Stimulated activated effector memory CD8-positive, alpha-beta T cell treated with anti-CD3 and anti-CD28 coated beads, Interleukin-12 subunit alpha, Interleukin-12 subunit beta, amount 100 ng/mL, for 72 hours (primary cell): ENCODE measurements around the gene MTA3.
"Not testable (repeated sequence)": the region's sequence is repeated elsewhere in the genome, so short reads cannot be mapped to it uniquely, and the experiment has no call there.

Experiments
- ATAC-seq: fragments of 150-1000 bp; cut with Tn5 transposase; 2 replicates; pipeline ENCODE4 v1.10.0; 2021
- DNase-seq, 2 donors: peaks; one replicate each; pipeline ENCODE4 v3.0.0; 2021 to 2022; ENCODE audit warnings: low spot score in 2 of 2
- H3K27ac Mint-ChIP-seq: one replicate; pipeline ENCODE4 v1.8.0; 2022; ENCODE audit warnings: mild to moderate bottlenecking, mixed read lengths
- H3K36me3 Mint-ChIP-seq: one replicate; pipeline ENCODE4 v1.8.0; 2022; ENCODE audit warnings: mild to moderate bottlenecking, mixed read lengths
- H3K4me1 Mint-ChIP-seq: one replicate; pipeline ENCODE4 v1.8.0; 2022; ENCODE audit warnings: mixed read lengths
- H3K4me3 Mint-ChIP-seq: one replicate; pipeline ENCODE4 v1.8.0; 2022; ENCODE audit warnings: mild to moderate bottlenecking, mixed read lengths
- H3K9me3 Mint-ChIP-seq: one replicate; pipeline ENCODE4 v1.8.0; 2022; ENCODE audit warnings: mixed read lengths

MTA3 gene

DNA sequence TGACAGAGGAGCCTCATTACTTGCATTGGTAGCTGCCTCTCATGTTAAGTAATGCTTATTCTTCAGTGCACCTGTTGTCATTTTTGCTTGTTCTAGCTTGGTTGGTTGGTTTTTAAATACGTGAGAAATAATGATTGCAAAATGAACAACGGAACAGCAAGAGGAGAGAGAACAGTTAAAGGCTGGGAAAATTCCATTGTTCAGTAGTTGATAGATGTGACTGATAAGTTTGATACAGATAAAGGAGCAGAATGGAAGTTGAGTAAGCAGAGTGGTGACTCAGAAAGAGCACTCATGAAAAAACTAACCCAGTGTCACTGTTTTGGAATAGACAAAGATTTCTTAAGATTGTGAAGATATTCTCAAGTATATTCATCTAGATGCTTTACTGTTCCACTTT lies 50.5 kb downstream of the MTA3 start:
- Mint-ChIP-seq H3K36me3 (peaks cover 26% of the 10 kb centered on the region), H3K4me1 (peaks cover 6% of the 10 kb centered on the region), H3K9me3 (no peaks in the 10 kb centered on the region), H3K4me3 (no peak overlapping the region), H3K27ac (no peak overlapping the region)
- ATAC-seq (peak; percentile 62), DNase-seq (no peak)

DNA sequence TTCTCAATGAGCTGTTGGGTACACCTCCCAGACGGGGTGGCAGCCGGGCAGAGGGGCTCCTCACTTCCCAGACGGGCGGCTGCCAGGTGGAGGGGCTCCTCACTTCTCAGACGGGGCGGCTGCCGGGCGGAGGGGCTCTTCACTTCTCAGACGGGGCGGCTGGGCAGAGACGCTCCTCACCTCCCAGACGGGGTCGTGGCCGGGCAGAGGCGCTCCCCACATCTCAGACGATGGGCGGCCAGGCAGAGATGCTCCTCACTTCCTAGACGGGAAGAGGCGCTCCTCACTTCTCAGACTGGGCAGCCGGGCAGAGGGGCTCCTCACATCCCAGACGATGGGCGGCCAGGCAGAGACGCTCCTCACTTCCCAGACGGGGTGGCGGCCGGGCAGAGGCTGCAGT lies 53.2 kb downstream of the MTA3 start:
- not testable (repeated sequence) for H3K27ac Mint-ChIP-seq, H3K36me3 Mint-ChIP-seq, H3K4me3 Mint-ChIP-seq, ATAC-seq, DNase-seq, H3K9me3 Mint-ChIP-seq, H3K4me1 Mint-ChIP-seq

DNA sequence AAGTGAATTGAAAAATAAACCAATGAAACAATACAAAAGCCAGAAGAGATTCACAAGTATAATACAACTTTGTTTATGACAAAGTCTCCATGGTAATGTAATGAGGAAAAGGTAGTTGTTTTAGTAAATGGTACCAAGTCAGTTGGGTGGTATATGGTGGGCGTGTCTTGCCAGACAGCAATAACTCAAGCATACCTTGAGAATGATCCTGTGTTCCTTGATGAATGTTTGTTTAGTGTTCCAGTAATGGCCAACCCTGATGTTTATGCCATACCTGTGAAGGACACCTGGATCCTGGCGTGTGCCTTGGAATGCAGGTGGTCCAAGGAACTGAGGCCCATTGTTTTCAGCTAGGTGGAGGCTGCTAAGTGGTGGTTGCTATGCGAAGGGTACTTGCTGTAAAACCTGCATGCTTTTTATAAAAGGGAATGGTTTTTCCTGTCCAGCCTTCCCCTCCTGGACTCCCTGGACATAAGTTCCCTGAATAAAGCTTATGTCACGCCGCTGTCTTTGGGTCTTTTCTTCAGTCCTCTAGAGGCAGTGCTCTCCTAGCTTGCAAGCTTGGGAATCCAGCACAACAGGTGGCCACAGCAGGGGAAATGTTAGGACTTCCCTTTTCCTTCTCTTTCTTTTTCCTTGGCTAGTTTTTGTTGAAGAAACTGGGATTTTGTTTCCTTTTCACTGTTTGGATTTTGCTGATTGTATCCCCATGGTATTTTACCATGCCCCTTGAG lies 54.7 kb downstream of the MTA3 start:
- no peak for ATAC-seq
- no peak for DNase-seq
- Mint-ChIP-seq H3K36me3 (peaks cover 3% of the 10 kb centered on the region), H3K4me3 (no peak overlapping the region), H3K4me1 (peaks cover 6% of the 10 kb centered on the region), H3K27ac (no peak overlapping the region), H3K9me3 (no peaks in the 10 kb centered on the region)

DNA sequence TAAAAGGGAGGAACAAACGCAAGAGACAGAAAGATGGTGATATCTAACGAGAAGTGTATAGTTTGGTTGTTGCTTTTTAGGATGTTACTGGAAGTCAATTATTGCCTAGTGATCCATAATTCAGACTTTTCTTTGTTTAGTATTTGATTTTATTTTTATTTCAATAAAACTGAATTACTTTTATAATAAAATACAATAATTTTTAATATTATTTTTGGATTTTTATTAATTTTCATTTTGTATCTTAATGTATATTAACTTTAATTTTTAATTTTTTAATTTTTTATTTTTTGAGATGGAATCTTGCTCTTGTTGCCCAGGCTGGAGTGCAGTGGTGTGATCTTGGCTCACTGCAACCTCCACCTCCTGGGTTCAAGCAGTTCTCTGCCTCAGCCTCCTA lies 55.6 kb downstream of the MTA3 start:
- peaks cover 2% of the 10 kb centered on the region for H3K4me1 Mint-ChIP-seq
- no peaks in the 10 kb centered on the region for H3K9me3 Mint-ChIP-seq
- no peak for DNase-seq
- no peak overlapping the region for H3K27ac Mint-ChIP-seq
- H3K4me3 Mint-ChIP-seq, result no peak overlapping the region
- ATAC-seq, result no peak
- H3K36me3 Mint-ChIP-seq, result no peaks in the 10 kb centered on the region

DNA sequence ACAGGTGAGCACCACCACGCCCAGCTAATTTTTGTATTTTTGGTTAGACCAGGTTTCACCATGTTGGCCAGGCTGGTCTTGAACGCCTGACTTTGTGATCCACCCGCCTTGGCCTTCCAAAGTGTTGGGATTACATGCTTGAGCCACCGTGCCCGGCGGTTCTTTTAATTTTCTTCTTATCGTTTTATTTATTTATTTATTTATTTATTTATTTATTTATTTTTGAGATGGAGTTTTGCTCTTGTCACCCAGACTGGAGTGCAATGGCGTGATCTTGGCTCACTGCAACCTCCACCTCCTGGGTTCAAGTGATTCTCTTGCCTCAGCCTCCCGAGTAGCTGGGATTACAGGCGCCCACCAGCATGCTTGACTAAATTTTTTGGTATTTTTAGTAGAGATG lies 59.6 kb downstream of the MTA3 start:
- not testable (repeated sequence) for H3K9me3 Mint-ChIP-seq, H3K36me3 Mint-ChIP-seq, H3K27ac Mint-ChIP-seq, DNase-seq, H3K4me3 Mint-ChIP-seq, H3K4me1 Mint-ChIP-seq, ATAC-seq

DNA sequence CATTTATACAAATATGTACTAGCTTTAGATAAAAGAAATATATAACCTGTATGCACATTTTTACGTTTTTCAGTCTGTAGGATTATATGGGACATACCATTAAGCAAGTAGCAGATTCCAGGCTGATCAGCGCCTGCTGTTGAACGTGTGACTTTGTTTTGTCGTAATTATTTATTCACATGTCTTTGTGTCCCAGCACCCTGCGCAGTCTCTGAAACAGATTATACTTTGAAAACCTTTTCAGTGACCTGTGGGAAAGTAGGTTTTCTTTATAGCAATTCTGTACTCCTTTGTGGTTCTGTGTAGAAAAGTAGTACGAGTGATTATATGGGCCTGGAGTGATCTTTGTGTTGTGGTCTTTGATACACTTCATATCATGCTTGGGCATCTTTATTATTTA lies 68.5 kb downstream of the MTA3 start:
- ATAC-seq (no peak), DNase-seq (no peak)
- H3K27ac Mint-ChIP-seq, result no peak overlapping the region
- no peaks in the 10 kb centered on the region for H3K9me3 Mint-ChIP-seq
- H3K4me3 Mint-ChIP-seq, result no peak overlapping the region
- H3K36me3 Mint-ChIP-seq, result no peaks in the 10 kb centered on the region
- H3K4me1 Mint-ChIP-seq, result no peaks in the 10 kb centered on the region

DNA sequence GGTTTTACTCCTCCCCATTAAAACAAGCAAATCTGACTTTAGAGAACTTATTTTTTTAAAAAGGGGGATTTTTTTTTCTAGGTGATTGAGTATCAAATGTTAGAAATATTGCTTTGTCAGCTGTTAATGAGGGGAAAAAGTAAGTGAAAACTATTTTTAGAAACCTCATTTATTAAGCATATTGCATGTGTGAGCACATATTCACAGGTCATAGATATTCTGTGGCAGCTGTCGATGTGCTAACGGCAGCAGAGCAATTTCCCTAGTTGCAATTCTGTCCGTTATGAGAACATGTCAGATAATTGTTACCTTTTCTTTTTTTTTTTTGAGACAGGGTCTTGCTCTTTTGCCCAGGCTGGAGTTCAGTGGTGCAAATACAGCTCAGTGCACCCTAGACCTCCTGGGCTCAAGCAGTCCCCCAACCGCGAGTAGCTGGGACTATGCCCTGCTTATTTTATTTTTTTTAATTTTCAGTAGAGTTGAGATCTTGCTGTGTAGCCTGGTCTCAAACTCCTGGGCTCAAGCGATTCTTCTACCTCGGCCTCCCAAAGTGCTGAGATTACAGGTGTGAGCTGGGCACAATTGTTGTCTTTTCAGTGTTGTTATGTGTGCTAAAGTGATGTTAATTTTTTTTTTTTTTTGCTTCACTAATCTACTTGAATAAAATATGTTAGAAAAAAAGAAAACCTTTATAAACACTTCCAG lies 69.8 kb downstream of the MTA3 start:
- Mint-ChIP-seq H3K4me1 (no peaks in the 10 kb centered on the region), H3K4me3 (no peak overlapping the region), H3K36me3 (peaks cover 5% of the 10 kb centered on the region), H3K27ac (no peak overlapping the region), H3K9me3 (no peaks in the 10 kb centered on the region)
- DNase-seq (no peak), ATAC-seq (no peak)

DNA sequence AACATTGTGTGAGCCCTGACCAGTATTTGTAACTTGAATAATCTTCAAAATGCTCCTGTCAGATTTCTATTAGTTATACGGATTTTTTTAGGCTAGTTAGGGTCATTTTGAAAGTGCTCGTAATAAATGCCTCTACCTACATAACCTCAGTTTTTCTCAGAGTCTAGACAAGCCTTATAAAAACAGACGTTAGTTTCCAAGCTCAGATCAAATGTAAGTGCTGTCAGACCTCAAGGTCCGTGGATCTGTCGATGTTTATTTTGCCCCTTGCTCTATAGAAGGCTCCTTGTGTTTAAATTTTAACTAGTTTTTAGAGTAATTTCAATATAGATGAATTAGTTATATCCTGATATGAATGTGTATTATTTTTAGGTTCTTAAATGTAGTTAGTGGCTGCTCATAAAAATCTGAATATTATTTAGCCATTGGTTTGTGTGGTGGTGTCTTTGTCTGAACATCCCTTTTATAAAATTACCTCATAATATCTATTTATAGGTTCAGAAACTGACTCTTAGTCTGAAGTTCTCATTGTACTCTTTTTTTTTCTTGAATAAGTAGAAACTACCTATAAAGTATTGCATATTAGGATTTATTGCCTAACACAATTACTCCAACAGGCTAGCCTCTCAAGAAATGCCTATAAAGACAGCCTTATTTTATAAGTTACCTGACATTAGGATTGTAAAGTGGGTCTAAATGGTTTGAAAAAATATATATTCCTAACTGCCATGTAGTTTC lies 71.1 kb downstream of the MTA3 start:
- no peak overlapping the region for H3K27ac Mint-ChIP-seq
- peaks cover 5% of the 10 kb centered on the region for H3K36me3 Mint-ChIP-seq
- no peak overlapping the region for H3K4me3 Mint-ChIP-seq
- ATAC-seq (no peak), DNase-seq (no peak)
- H3K4me1 Mint-ChIP-seq, result no peaks in the 10 kb centered on the region
- no peaks in the 10 kb centered on the region for H3K9me3 Mint-ChIP-seq

DNA sequence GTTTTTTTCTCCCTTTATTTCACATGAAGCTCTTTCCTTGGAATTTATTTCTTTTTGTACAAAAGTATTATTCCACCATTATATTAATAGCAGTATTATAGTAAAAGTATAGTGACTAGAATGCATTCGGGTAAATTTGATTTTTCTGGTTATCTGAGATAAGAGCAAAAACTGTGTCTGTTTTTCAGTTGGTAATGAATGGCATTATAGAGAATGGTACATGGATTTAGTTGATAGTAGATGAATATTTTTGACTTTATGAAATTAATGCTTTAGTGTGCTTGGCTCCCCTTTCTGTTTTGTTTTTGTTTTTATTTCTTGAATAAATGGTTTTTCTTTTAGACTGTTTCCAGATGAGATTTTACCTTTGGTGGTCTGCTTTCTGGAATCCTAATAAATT lies 71.8 kb downstream of the MTA3 start:
- Mint-ChIP-seq H3K36me3 (peaks cover 11% of the 10 kb centered on the region), H3K4me1 (no peaks in the 10 kb centered on the region), H3K4me3 (no peak overlapping the region), H3K9me3 (no peaks in the 10 kb centered on the region), H3K27ac (no peak overlapping the region)
- DNase-seq (no peak), ATAC-seq (no peak)

DNA sequence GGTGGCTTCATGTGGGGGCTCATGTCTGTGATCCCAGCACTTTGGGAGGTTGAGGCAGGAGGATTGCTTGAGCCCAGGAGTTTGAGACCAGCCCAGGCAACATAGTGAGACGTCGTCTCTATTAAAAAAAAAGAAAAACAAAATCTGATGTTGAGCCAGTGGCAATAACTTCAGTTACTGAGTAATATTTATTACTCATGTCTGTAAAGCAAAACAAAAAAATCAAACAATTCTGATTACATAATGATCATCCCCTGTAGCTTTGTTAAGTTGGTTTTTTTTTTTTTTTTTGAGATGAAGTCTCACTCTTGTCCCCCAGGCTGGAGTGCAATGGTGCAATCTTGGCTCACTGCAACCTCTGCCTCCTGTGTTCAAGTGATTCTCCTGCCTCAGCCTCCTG lies 73.9 kb downstream of the MTA3 start:
- H3K4me1 Mint-ChIP-seq, H3K27ac Mint-ChIP-seq, H3K4me3 Mint-ChIP-seq, ATAC-seq, H3K9me3 Mint-ChIP-seq, DNase-seq: not testable (repeated sequence)
- H3K36me3 Mint-ChIP-seq, result peaks cover 21% of the 10 kb centered on the region

DNA sequence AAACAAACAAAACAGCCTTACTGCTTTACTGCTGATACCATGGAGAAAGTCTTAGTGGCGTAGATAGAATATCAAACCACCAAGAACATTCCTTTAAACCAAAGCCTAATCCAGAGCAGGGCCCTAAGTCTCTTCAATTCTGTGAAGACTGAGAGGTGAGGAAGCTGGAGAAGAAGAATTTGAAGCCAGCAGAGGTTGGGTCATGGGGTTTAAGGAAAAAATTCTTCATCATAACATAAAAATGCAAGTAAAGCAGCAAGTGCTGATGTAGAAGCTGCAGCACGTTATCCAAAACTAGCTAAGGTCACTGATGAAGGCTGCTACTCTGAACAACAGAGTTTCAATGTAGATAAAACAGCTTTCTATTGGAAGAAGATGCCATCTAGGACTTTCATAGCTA lies 77.1 kb downstream of the MTA3 start:
- Mint-ChIP-seq H3K4me3 (no peak overlapping the region), H3K27ac (no peak overlapping the region), H3K36me3 (peaks cover 21% of the 10 kb centered on the region), H3K9me3 (no peaks in the 10 kb centered on the region), H3K4me1 (peaks cover 6% of the 10 kb centered on the region)
- DNase-seq (no peak), ATAC-seq (no peak)

DNA sequence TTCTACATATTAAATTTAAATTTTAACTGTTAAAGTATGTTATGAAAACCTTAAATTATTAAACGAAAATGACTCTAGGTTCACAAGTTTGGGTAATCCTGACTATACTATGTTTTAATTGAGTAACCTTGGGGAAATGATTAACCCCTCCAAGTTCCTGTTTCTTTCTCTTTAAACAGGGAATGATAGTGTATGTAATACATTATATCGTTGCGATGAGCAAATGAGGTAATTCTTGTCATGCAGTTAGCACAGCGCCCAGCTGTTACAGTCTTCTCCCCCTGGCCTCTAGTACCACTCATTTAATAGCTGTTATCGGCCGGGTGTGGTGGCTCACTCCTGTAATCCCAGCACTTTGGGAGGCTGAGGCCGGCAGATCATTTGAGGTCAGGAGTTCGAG lies 80.4 kb downstream of the MTA3 start:
- H3K4me3 Mint-ChIP-seq, result no peak overlapping the region
- no peak overlapping the region for H3K27ac Mint-ChIP-seq
- peaks cover 16% of the 10 kb centered on the region for H3K36me3 Mint-ChIP-seq
- no peaks in the 10 kb centered on the region for H3K9me3 Mint-ChIP-seq
- peaks cover 11% of the 10 kb centered on the region for H3K4me1 Mint-ChIP-seq
- ATAC-seq (no peak), DNase-seq (no peak)

DNA sequence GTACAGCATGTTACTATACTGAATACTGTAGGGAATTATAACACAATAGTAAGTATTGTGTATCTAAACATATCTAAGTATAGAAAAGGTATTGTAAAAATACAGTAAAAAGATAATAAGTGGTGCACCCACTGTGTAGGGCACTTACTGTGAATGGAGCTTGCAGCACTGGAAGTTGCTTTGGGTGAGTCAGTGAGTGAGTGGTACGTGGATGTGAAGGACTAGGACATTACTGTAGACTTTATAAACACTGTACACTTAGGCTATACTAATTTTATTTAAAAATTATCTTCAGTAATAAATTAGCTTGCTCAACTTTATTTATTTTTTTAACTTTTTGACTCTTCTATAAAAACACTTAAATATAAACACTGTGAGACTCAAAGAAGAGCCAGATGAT lies 82.6 kb downstream of the MTA3 start:
- DNase-seq, result no peak
- peaks cover 6% of the 10 kb centered on the region for H3K36me3 Mint-ChIP-seq
- H3K27ac Mint-ChIP-seq, result no peak overlapping the region
- no peaks in the 10 kb centered on the region for H3K9me3 Mint-ChIP-seq
- no peak for ATAC-seq
- H3K4me3 Mint-ChIP-seq, result no peak overlapping the region
- peaks cover 11% of the 10 kb centered on the region for H3K4me1 Mint-ChIP-seq

DNA sequence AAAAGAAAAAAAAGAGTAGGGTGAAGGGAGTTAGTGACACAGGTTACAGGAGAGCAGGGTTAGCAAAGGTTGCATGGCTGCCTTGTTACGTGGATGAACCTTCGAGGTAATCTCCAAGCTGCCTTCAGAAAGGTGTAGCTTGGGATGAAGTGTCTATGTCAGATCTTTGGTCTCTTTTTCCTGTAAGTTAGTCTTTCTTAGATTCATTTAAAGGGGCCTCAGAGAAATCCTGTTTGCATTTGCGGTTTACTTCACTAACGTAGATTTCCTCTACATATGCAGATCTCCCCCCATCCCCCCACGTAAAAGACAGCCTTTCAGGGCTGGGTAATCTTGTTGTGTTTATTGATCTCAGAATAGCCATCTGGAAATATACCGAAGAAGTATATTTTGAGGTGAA lies 83.7 kb downstream of the MTA3 start:
- no peak for ATAC-seq
- Mint-ChIP-seq H3K4me1 (peaks cover 11% of the 10 kb centered on the region), H3K9me3 (no peaks in the 10 kb centered on the region), H3K27ac (peak overlapping the region; percentile 32), H3K4me3 (no peak overlapping the region), H3K36me3 (no peaks in the 10 kb centered on the region)
- DNase-seq, result no peak

DNA sequence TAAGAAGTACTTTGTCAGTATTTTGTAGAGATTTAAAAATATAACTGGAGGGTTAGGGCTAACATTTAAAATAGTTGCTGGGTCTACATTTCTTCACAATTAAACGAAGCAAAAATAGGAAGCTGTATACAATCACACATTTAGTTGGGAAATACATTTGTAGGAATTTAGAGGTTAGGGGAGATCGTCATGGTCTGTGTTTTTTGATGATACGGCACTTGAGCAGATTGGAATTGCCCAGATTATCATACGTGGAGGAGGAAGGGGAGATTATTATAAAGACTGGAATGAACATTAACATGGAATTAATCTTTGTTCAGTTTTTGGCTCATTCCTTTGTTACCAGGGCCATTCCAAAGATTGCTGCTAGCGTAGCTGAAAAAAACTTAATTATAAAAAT lies 84.6 kb downstream of the MTA3 start:
- Mint-ChIP-seq H3K9me3 (no peaks in the 10 kb centered on the region), H3K27ac (no peak overlapping the region), H3K4me1 (peaks cover 11% of the 10 kb centered on the region), H3K36me3 (no peaks in the 10 kb centered on the region), H3K4me3 (no peak overlapping the region)
- DNase-seq (no peak), ATAC-seq (no peak)

DNA sequence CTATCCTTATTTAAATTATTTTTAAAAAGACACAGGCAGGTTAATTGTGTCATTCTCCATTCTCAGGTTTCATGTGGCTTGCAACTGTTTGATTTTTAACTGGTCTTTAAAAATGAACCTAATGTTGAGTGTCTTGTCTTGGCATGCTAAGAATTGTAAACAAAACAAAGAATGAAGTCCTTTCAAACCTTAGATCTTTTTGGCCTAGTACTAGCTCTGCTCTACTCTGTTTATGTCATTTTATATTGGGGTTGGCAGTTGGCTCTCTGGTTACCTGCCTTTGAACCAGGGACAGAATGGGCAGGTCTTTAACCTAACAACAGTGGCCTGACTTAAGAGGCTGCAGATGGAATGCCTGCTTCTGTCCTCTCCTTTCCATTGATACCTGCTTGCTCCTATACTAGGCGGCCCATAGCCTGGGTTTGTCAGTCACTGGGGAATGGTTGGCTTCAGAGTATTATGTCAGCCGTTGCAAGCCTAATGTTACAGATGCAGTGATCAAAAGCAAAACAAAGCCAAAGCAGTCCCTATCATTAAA lies 85.5 kb downstream of the MTA3 start:
- Mint-ChIP-seq H3K4me3 (no peak overlapping the region), H3K9me3 (no peaks in the 10 kb centered on the region), H3K36me3 (no peaks in the 10 kb centered on the region), H3K27ac (no peak overlapping the region), H3K4me1 (peaks cover 11% of the 10 kb centered on the region)
- no peak for ATAC-seq
- no peak for DNase-seq
